ENCODE results near the gene LGALSL. TPM values are rescaled to one million over a fixed set of nuclear protein-coding genes. Genes with fewer than 3 reads are reported as not detected.

The LGALSL gene
- total and polyA plus RNA-seq, 9 of the 15 experiments (the other 6 are each of a cell fraction or from before 2014, with no cell fraction given) = 0.04 to 0.29 (median 0.14) TPM; not detected in 3

DNA sequence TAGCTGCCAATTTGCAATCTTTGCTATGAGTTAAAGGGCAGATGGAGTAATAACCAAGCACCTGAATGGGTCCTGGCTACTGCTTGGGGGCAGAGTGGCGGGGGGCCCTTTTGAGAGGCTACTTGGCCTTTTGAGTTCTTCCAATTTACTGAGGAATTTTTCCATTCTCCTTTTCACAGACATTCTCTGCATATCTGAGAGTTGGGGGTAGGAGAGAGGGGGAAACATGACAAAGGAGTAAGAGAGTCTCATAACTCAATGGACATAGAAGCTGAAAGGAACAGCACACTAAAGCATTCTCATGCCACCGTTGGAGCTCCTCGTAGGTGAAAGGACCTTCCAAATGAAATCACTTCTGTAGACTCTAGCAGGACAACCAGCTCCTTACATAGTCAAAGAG is 16.1 kb downstream of the LGALSL start (continued):
- TF ChIP-seq, protein P1, sequence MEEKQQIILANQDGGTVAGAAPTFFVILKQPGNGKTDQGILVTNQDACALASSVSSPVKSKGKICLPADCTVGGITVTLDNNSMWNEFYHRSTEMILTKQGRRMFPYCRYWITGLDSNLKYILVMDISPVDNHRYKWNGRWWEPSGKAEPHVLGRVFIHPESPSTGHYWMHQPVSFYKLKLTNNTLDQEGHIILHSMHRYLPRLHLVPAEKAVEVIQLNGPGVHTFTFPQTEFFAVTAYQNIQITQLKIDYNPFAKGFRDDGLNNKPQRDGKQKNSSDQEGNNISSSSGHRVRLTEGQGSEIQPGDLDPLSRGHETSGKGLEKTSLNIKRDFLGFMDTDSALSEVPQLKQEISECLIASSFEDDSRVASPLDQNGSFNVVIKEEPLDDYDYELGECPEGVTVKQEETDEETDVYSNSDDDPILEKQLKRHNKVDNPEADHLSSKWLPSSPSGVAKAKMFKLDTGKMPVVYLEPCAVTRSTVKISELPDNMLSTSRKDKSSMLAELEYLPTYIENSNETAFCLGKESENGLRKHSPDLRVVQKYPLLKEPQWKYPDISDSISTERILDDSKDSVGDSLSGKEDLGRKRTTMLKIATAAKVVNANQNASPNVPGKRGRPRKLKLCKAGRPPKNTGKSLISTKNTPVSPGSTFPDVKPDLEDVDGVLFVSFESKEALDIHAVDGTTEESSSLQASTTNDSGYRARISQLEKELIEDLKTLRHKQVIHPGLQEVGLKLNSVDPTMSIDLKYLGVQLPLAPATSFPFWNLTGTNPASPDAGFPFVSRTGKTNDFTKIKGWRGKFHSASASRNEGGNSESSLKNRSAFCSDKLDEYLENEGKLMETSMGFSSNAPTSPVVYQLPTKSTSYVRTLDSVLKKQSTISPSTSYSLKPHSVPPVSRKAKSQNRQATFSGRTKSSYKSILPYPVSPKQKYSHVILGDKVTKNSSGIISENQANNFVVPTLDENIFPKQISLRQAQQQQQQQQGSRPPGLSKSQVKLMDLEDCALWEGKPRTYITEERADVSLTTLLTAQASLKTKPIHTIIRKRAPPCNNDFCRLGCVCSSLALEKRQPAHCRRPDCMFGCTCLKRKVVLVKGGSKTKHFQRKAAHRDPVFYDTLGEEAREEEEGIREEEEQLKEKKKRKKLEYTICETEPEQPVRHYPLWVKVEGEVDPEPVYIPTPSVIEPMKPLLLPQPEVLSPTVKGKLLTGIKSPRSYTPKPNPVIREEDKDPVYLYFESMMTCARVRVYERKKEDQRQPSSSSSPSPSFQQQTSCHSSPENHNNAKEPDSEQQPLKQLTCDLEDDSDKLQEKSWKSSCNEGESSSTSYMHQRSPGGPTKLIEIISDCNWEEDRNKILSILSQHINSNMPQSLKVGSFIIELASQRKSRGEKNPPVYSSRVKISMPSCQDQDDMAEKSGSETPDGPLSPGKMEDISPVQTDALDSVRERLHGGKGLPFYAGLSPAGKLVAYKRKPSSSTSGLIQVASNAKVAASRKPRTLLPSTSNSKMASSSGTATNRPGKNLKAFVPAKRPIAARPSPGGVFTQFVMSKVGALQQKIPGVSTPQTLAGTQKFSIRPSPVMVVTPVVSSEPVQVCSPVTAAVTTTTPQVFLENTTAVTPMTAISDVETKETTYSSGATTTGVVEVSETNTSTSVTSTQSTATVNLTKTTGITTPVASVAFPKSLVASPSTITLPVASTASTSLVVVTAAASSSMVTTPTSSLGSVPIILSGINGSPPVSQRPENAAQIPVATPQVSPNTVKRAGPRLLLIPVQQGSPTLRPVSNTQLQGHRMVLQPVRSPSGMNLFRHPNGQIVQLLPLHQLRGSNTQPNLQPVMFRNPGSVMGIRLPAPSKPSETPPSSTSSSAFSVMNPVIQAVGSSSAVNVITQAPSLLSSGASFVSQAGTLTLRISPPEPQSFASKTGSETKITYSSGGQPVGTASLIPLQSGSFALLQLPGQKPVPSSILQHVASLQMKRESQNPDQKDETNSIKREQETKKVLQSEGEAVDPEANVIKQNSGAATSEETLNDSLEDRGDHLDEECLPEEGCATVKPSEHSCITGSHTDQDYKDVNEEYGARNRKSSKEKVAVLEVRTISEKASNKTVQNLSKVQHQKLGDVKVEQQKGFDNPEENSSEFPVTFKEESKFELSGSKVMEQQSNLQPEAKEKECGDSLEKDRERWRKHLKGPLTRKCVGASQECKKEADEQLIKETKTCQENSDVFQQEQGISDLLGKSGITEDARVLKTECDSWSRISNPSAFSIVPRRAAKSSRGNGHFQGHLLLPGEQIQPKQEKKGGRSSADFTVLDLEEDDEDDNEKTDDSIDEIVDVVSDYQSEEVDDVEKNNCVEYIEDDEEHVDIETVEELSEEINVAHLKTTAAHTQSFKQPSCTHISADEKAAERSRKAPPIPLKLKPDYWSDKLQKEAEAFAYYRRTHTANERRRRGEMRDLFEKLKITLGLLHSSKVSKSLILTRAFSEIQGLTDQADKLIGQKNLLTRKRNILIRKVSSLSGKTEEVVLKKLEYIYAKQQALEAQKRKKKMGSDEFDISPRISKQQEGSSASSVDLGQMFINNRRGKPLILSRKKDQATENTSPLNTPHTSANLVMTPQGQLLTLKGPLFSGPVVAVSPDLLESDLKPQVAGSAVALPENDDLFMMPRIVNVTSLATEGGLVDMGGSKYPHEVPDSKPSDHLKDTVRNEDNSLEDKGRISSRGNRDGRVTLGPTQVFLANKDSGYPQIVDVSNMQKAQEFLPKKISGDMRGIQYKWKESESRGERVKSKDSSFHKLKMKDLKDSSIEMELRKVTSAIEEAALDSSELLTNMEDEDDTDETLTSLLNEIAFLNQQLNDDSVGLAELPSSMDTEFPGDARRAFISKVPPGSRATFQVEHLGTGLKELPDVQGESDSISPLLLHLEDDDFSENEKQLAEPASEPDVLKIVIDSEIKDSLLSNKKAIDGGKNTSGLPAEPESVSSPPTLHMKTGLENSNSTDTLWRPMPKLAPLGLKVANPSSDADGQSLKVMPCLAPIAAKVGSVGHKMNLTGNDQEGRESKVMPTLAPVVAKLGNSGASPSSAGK (IDR thresholded peaks at IDR 0.05) = no peak
- no peak for TF ChIP-seq MAFF (IDR thresholded peaks at IDR 0.05; ENCODE audit: low read length)
- TF ChIP-seq NR1H2 (CRISPR knock-in tag; IDR thresholded peaks at IDR 0.05) = no peak
- TF ChIP-seq SREBF2 (CRISPR knock-in tag; IDR thresholded peaks at IDR 0.05) = no peak
- no peak for TF ChIP-seq POLR2B (IDR thresholded peaks at IDR 0.05; ENCODE audit: low read depth, partially characterized antibody)
- no peak for TF ChIP-seq ZNF324 (CRISPR knock-in tag; IDR thresholded peaks at IDR 0.05)
- TF ChIP-seq, protein P2, sequence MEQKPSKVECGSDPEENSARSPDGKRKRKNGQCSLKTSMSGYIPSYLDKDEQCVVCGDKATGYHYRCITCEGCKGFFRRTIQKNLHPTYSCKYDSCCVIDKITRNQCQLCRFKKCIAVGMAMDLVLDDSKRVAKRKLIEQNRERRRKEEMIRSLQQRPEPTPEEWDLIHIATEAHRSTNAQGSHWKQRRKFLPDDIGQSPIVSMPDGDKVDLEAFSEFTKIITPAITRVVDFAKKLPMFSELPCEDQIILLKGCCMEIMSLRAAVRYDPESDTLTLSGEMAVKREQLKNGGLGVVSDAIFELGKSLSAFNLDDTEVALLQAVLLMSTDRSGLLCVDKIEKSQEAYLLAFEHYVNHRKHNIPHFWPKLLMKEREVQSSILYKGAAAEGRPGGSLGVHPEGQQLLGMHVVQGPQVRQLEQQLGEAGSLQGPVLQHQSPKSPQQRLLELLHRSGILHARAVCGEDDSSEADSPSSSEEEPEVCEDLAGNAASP (IDR thresholded peaks at IDR 0.05) = no peak
- TF ChIP-seq, protein P3, sequence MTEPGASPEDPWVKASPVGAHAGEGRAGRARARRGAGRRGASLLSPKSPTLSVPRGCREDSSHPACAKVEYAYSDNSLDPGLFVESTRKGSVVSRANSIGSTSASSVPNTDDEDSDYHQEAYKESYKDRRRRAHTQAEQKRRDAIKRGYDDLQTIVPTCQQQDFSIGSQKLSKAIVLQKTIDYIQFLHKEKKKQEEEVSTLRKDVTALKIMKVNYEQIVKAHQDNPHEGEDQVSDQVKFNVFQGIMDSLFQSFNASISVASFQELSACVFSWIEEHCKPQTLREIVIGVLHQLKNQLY (CRISPR knock-in tag; conservative IDR thresholded peaks at IDR 0.05) = no peak
- no peak for TF ChIP-seq KLF1 (tag; IDR thresholded peaks at IDR 0.05)
- TF ChIP-seq, protein P4, sequence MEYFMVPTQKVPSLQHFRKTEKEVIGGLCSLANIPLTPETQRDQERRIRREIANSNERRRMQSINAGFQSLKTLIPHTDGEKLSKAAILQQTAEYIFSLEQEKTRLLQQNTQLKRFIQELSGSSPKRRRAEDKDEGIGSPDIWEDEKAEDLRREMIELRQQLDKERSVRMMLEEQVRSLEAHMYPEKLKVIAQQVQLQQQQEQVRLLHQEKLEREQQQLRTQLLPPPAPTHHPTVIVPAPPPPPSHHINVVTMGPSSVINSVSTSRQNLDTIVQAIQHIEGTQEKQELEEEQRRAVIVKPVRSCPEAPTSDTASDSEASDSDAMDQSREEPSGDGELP (CRISPR knock-in tag; IDR thresholded peaks at IDR 0.05; ENCODE audit: borderline replicate concordance) = no peak
- TF ChIP-seq, protein P5, sequence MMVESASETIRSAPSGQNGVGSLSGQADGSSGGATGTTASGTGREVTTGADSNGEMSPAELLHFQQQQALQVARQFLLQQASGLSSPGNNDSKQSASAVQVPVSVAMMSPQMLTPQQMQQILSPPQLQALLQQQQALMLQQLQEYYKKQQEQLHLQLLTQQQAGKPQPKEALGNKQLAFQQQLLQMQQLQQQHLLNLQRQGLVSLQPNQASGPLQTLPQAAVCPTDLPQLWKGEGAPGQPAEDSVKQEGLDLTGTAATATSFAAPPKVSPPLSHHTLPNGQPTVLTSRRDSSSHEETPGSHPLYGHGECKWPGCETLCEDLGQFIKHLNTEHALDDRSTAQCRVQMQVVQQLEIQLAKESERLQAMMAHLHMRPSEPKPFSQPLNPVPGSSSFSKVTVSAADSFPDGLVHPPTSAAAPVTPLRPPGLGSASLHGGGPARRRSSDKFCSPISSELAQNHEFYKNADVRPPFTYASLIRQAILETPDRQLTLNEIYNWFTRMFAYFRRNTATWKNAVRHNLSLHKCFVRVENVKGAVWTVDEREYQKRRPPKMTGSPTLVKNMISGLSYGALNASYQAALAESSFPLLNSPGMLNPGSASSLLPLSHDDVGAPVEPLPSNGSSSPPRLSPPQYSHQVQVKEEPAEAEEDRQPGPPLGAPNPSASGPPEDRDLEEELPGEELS (CRISPR knock-in tag; IDR thresholded peaks at IDR 0.05; ENCODE audit: borderline replicate concordance) = no peak
- TF ChIP-seq CBX5 (IDR thresholded peaks at IDR 0.05; ENCODE audit: borderline replicate concordance, low read depth) = no peak

All from K562 (cell line).